Keratinocyte (primary cell): Measurements from ENCODE around the gene LCK. TPM values are rescaled to one million over a fixed set of nuclear protein-coding genes. Genes with fewer than 3 reads are reported as not detected.
"Not testable (repeated sequence)": the region's sequence is repeated elsewhere in the genome, so short reads cannot be mapped to it uniquely, and the experiment has no call there.

Experiments
- DNase-seq: peaks from one replicate; pipeline ENCODE4 v3.0.0-alpha.2; 2011; ENCODE audit warnings: low read depth, missing footprints, low spot score
- FAIRE-seq: peaks from 2 replicates; lab custom pipeline; 2011; peaks lifted over from hg19 to GRCh38; lab: Jason Lieb, UNC
- H2AFZ ChIP-seq: 2 replicates; pipeline ENCODE4 v1.6.0; 2012; ENCODE audit warnings: low read length, control low read depth, inconsistent platforms; ENCODE audit not compliant: control insufficient read depth
- H3K27ac ChIP-seq: 2 replicates; pipeline ENCODE4 v1.5.1; 2011; ENCODE audit warnings: low read length; ENCODE audit not compliant: control insufficient read depth, insufficient read depth
- H3K27me3 ChIP-seq: 3 replicates; pipeline ENCODE4 v1.6.0; 2011; ENCODE audit warnings: low read length; ENCODE audit not compliant: control insufficient read depth, insufficient read depth; ENCODE audit errors: extremely low read depth
- H3K36me3 ChIP-seq, 2 experiments: 2 replicates in 1 of 2; 3 replicates in 1 of 2; pipeline ENCODE4 v1.5.1; 2011; ENCODE audit warnings: low read length in 2 of 2, mild to moderate bottlenecking in 1 of 2; ENCODE audit not compliant: control insufficient read depth in 2 of 2, insufficient read depth in 2 of 2; ENCODE audit errors: extremely low read depth in 1 of 2
- H3K4me1 ChIP-seq: 3 replicates; pipeline ENCODE4 v1.5.1; 2011; ENCODE audit warnings: low read length; ENCODE audit not compliant: control insufficient read depth, insufficient read depth; ENCODE audit errors: extremely low read depth
- H3K4me2 ChIP-seq: 3 replicates; pipeline ENCODE4 v1.6.0; 2011; ENCODE audit warnings: low read depth, low read length; ENCODE audit not compliant: control insufficient read depth, insufficient read depth; ENCODE audit errors: extremely low read depth
- H3K4me3 ChIP-seq, 3 experiments: fragments of 200-600 bp in 1 of 3; sonication (generic) in 1 of 3; 2 replicates in 2 of 3; 3 replicates in 1 of 3; pipeline ENCODE4 v1.5.1; 2011 to 2016; ENCODE audit warnings: low read length in 3 of 3, mild to moderate bottlenecking in 3 of 3, control low read depth in 2 of 3, inconsistent platforms in 1 of 3, low read depth in 1 of 3, mixed read lengths in 1 of 3, mixed run types in 1 of 3, moderate library complexity in 1 of 3; ENCODE audit not compliant: control insufficient read depth in 2 of 3, insufficient read depth in 2 of 3; ENCODE audit errors: extremely low read depth in 1 of 3
- H3K79me2 ChIP-seq: 2 replicates; pipeline ENCODE4 v1.6.0; 2012; ENCODE audit warnings: low read length; ENCODE audit not compliant: control insufficient read depth, insufficient read depth
- H3K9ac ChIP-seq: 3 replicates; pipeline ENCODE4 v1.6.0; 2011; ENCODE audit warnings: low read length; ENCODE audit not compliant: control insufficient read depth, insufficient read depth; ENCODE audit errors: extremely low read depth
- H3K9me1 ChIP-seq: 3 replicates; pipeline ENCODE4 v1.6.0; 2011; ENCODE audit warnings: low read length; ENCODE audit not compliant: control insufficient read depth, insufficient read depth; ENCODE audit errors: extremely low read depth
- H3K9me3 ChIP-seq: 2 replicates; pipeline ENCODE4 v1.5.1; 2012; ENCODE audit warnings: low read depth, low read length; ENCODE audit not compliant: control insufficient read depth
- H4K20me1 ChIP-seq: 3 replicates; pipeline ENCODE4 v1.6.0; 2011; ENCODE audit warnings: low read length; ENCODE audit not compliant: control insufficient read depth, insufficient read depth; ENCODE audit errors: extremely low read depth
- CTCF ChIP-seq, 3 experiments: IDR thresholded peaks in 1 of 3; conservative IDR thresholded peaks in 1 of 3; optimal IDR thresholded peaks in 1 of 3; 2 replicates in 2 of 3; 3 replicates in 1 of 3; pipeline versions ENCODE3 to v1.5.1; 2011; ENCODE audit warnings: low read length in 3 of 3, mild to moderate bottlenecking in 3 of 3, moderate library complexity in 2 of 3, control low read depth in 1 of 3, inconsistent platforms in 1 of 3; ENCODE audit not compliant: insufficient read depth in 2 of 3; ENCODE audit errors: extremely low read depth in 1 of 3
- EZH2 ChIP-seq: IDR thresholded peaks from one replicate; pipeline ENCODE4 v1.6.1; 2012; ENCODE audit warnings: inconsistent platforms, mild to moderate bottlenecking, low read length, moderate library complexity
- dilution Hi-C: fragments of 300-500 bp; cut with MboI; formaldehyde crosslinking; loops from one replicate; pipeline ENCODE4 v1.7.0; 2020; ENCODE audit warnings: low sequenced_read_pairs; ENCODE audit not compliant: extremely low pct_ligation_motif_present
- polyA plus RNA-seq, 5 experiments: library from polyadenylated mRNA; depleted of rRNA in 3 of 5; stranded (reverse) in 3 of 5; stranded (forward) in 1 of 5; unstranded in 1 of 5; fragments of >200 nt; gene quantifications; 1 replicate in 1 of 5; 2 replicates in 3 of 5; 3 replicates in 1 of 5; pipeline versions ENCODE4 v1.2.1 to v1.2.3, GENCODE V29; 2011 to 2012; ENCODE audit warnings: missing spikeins in 2 of 5, low read depth in 1 of 5, low replicate concordance in 1 of 5

LCK gene
- polyA plus RNA-seq, 1 donor (not counting 4 experiments of a cell fraction or from before 2014, with no cell fraction given) = 0.16 TPM

- no peak overlapping the region for H3K9ac ChIP-seq
- H4K20me1 ChIP-seq = no peaks in the 10 kb centered on the region
- H3K27ac ChIP-seq = no peak overlapping the region
- H2AFZ ChIP-seq = peak overlapping the region; percentile 54
- dilution Hi-C loops = no loop called here
- no peak for FAIRE-seq
- no peaks in the 10 kb centered on the region for H3K9me3 ChIP-seq
- H3K4me3 ChIP-seq = no peak overlapping the region
- H3K79me2 ChIP-seq = no peaks in the 10 kb centered on the region
- TF ChIP-seq CTCF (optimal IDR thresholded peaks at IDR 0.05 in 1 of 3, IDR thresholded peaks at IDR 0.05 in 1 of 3, conservative IDR thresholded peaks at IDR 0.05 in 1 of 3; ENCODE audit: extremely low read depth in 1 of 3, insufficient read depth in 2 of 3, low read length in 3 of 3) = no peak
- TF ChIP-seq EZH2 = no peak
- no peaks in the 10 kb centered on the region for H3K36me3 ChIP-seq
- peaks cover 13% of the 10 kb centered on the region for H3K4me1 ChIP-seq
- H3K4me2 ChIP-seq = peak overlapping the region; percentile 27
- peaks cover 10% of the 10 kb centered on the region for H3K27me3 ChIP-seq
- no peak for DNase-seq
- no peaks in the 10 kb centered on the region for H3K9me1 ChIP-seq
Measured at GRCh38 chr1:32275424-32275823, 24.4 kb downstream of the LCK start.

GRCh38 chr1:32276032-32276782, 25.1 kb downstream of the LCK start:
- FAIRE-seq = no peak
- no peak overlapping the region for H3K9ac ChIP-seq
- H3K27me3 ChIP-seq = peaks cover 10% of the 10 kb centered on the region
- H3K27ac ChIP-seq = no peak overlapping the region
- H3K4me1 ChIP-seq = peaks cover 13% of the 10 kb centered on the region
- no peaks in the 10 kb centered on the region for H3K79me2 ChIP-seq
- H3K4me3 ChIP-seq = no peak overlapping the region
- dilution Hi-C loops = no loop called here
- H2AFZ ChIP-seq = no peak overlapping the region
- no peaks in the 10 kb centered on the region for H3K9me3 ChIP-seq
- TF ChIP-seq EZH2 (no peak), CTCF (optimal IDR thresholded peaks at IDR 0.05 in 1 of 3, IDR thresholded peaks at IDR 0.05 in 1 of 3, conservative IDR thresholded peaks at IDR 0.05 in 1 of 3; ENCODE audit: extremely low read depth in 1 of 3, insufficient read depth in 2 of 3, low read length in 3 of 3) (no peak)
- H3K9me1 ChIP-seq = no peaks in the 10 kb centered on the region
- DNase-seq = no peak
- H3K36me3 ChIP-seq = no peaks in the 10 kb centered on the region
- no peaks in the 10 kb centered on the region for H4K20me1 ChIP-seq
- H3K4me2 ChIP-seq = no peak overlapping the region

GRCh38 chr1:32284777-32285176, 33.7 kb downstream of the LCK start:
- H3K27me3 ChIP-seq, H3K4me2 ChIP-seq, H3K9ac ChIP-seq, H3K36me3 ChIP-seq, dilution Hi-C loops, H3K9me3 ChIP-seq, H3K9me1 ChIP-seq, H2AFZ ChIP-seq, FAIRE-seq, H3K4me3 ChIP-seq, H3K27ac ChIP-seq, H3K4me1 ChIP-seq, H3K79me2 ChIP-seq, H4K20me1 ChIP-seq, DNase-seq: not testable (repeated sequence)
